Measurements from ENCODE around the gene METAP1D.

DNA sequence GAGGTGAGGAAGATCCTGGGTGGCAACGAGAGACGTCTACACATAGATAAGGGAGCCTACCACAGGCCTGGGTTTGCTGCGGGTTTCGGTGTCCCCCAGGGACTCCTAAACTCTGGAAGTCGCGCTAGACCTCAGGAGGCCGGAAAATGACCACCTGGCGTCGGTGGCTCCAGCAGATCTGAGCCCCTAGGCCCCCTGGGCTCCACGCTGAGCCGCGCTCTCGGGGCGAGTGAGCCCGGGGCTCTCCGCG is 84.6 kb downstream of the METAP1D start:
- TF ChIP-seq GATA2 (IDR thresholded peaks at IDR 0.05; ENCODE audit: low read depth, low read length) (no peak), GATA3 (IDR thresholded peaks at IDR 0.05; ENCODE audit: low read depth, low read length) (no peak)

Data from SH-SY5Y (cell line).